Measurements from ENCODE around the gene TSPAN2. TPM values are rescaled to one million over a fixed set of nuclear protein-coding genes. Genes with fewer than 3 reads are reported as not detected.
A peak's percentile ranks its signal among the peaks of the same experiment; 100 is the strongest.

TSPAN2 gene
- total RNA-seq, 2 donors from 2014 or later: 2.6 to 4.0 TPM

GRCh38 chr1:115068826-115069585 lies 20.3 kb downstream of the TSPAN2 start:
- WGBS, 2 donors: 51 to 55% methylated on average over 12 of the region's 12 CpGs
- ATAC-seq (peak; percentile 22), DNase-seq (peak in 3 of 4 donors; percentile 18 to 54 (median 49))
- H3K36me3 ChIP-seq (replicated peaks in 1 of 2; ENCODE audit: insufficient read depth in 1 of 2, low read depth in 2 of 2): no peaks in the 10 kb centered on the region
- H3K4me3 ChIP-seq: no peak overlapping the region
- no peaks in the 10 kb centered on the region for H3K27me3 ChIP-seq
- no peak for TF ChIP-seq CTCF (IDR thresholded peaks at IDR 0.05)
- TF ChIP-seq POLR2A (IDR thresholded peaks at IDR 0.05): no peak
- no peaks in the 10 kb centered on the region for H3K9me3 ChIP-seq
- H3K4me1 ChIP-seq: peaks cover 25% of the 10 kb centered on the region
- intact Hi-C loops (cut with DNase I): no loop called here
- peak overlapping the region in 3 of 4 donors; percentile 39 to 65 (median 60) for H3K27ac ChIP-seq

GRCh38 chr1:115067161-115067859 lies 22.0 kb downstream of the TSPAN2 start:
- Histone ChIP-seq H3K4me1 (peaks cover 26% of the 10 kb centered on the region), H3K9me3 (no peaks in the 10 kb centered on the region), H3K4me3 (no peak overlapping the region), H3K27ac (no peak overlapping the region), H3K36me3 (replicated peaks in 1 of 2; ENCODE audit: insufficient read depth in 1 of 2, low read depth in 2 of 2) (no peaks in the 10 kb centered on the region), H3K27me3 (no peaks in the 10 kb centered on the region)
- TF ChIP-seq CTCF (IDR thresholded peaks at IDR 0.05) (no peak), POLR2A (IDR thresholded peaks at IDR 0.05) (no peak)
- ATAC-seq (no peak), DNase-seq (no peak)
- 74 to 85% methylated on average over 4 to 8 of the region's 8 CpGs for WGBS, 2 donors
- intact Hi-C loops (cut with DNase I): no loop called here

- H3K27ac ChIP-seq: no peak overlapping the region
- H3K27me3 ChIP-seq: no peaks in the 10 kb centered on the region
- H3K36me3 ChIP-seq (replicated peaks in 1 of 2; ENCODE audit: insufficient read depth in 1 of 2, low read depth in 2 of 2): no peaks in the 10 kb centered on the region
- intact Hi-C loops (cut with DNase I): no loop called here
- 87 to 94% methylated on average over 6 of the region's 6 CpGs for WGBS, 2 donors
- DNase-seq (no peak), ATAC-seq (no peak)
- peaks cover 25% of the 10 kb centered on the region for H3K4me1 ChIP-seq
- no peak overlapping the region for H3K4me3 ChIP-seq
- no peak for TF ChIP-seq POLR2A (IDR thresholded peaks at IDR 0.05)
- TF ChIP-seq CTCF (IDR thresholded peaks at IDR 0.05): no peak
- H3K9me3 ChIP-seq: no peaks in the 10 kb centered on the region
Observed at GRCh38 chr1:115065021-115065420, 24.3 kb downstream of the TSPAN2 start.

- Histone ChIP-seq H3K27ac (no peak overlapping the region), H3K4me3 (no peak overlapping the region), H3K9me3 (no peaks in the 10 kb centered on the region), H3K4me1 (peaks cover 21% of the 10 kb centered on the region), H3K27me3 (no peaks in the 10 kb centered on the region), H3K36me3 (replicated peaks in 1 of 2; ENCODE audit: insufficient read depth in 1 of 2, low read depth in 2 of 2) (no peaks in the 10 kb centered on the region)
- intact Hi-C loops (cut with DNase I): no loop called here
- ATAC-seq (no peak), DNase-seq (no peak)
- TF ChIP-seq POLR2A (IDR thresholded peaks at IDR 0.05) (no peak), CTCF (IDR thresholded peaks at IDR 0.05) (no peak)
- 83 to 92% methylated on average over 3 of the region's 3 CpGs for WGBS, 2 donors
Observed at GRCh38 chr1:115064461-115064860, 24.8 kb downstream of the TSPAN2 start.

Data from body of pancreas (tissue), 4 donors.